ENCODE data around the gene RXRA. TPM values are rescaled to one million over a fixed set of nuclear protein-coding genes. Genes with fewer than 3 reads are reported as not detected.

Gene RXRA
- total RNA-seq, 3 donors from 2014 or later = 31.0 to 63.0 (median 31.5) TPM

DNA sequence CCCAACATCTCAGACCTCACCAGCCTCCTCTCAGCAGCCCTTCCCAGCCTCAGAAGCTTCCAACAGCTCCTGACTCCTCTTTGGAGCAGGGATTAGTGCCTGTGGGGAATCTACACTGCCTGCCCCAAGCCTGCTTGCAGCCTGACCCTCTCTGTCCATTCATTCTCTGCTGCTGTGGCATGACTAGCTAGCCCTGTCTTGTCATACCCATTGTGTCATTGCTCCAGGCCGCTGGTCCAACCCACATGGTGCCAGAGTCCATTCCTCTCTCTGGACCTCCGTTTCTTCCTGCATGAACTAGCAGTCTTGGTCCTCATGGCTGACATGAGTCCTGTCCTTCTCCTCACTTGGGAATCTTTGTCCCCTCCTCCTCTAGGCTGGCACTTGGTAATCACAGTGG, 12.8 kb upstream of the RXRA start:
- intact Hi-C loops (cut with DNase I; ENCODE audit: low total_unique reads) = no loop called here
- H3K9me3 ChIP-seq = no peaks in the 10 kb centered on the region

DNA sequence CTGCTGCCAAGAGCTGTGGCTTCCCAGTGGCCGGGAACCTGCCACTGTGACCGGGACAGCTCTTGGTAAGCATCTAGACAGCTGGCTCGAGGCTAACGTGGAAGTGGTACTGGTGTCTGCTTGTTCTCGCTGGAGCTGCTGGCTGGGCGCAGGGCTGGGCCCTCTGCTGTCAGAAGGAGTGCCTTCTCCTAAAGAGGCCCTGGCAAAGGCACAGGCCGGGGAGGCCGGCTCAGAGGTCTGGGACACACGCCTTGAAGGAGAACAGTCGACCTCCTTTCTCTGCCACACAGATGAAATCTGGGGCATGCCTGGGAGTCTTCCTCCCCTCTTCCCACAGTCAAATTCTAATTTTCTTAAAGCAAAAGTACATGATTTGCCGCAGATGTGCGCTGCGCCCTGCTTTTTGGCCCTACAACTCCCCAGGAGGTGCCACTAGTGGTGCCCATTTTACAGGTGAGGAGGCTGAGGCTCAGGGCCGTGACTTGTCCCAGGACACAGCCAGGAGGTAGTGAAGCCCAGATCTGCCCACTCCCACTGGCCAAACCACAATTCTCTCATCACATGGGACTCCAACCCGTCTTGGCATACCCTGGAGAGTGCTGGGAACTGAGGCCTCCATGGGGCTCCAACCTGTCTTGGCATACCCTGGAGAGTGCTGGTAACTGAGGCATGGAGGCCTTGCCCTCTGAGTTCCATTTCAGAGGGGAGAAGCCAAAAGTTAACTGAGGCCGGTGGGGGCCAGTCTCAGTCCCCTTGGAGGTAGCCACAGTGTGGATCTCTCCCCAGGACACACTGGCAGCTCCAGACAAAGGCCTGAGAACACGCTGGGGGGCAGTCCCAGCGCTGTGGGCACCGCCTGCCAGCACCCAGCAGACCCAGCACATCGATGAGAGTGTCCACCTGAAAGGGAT, 12.0 kb upstream of the RXRA start:
- Histone ChIP-seq H3K4me1 (no peaks in the 10 kb centered on the region), H3K4me3 (no peak overlapping the region), H3K9me3 (no peaks in the 10 kb centered on the region), H3K27ac (no peak overlapping the region), H3K36me3 (no peaks in the 10 kb centered on the region), H3K27me3 (no peaks in the 10 kb centered on the region)
- TF ChIP-seq POLR2AphosphoS5 (IDR thresholded peaks at IDR 0.05) (no peak), POLR2A (IDR thresholded peaks at IDR 0.05) (no peak)
- TF ChIP-seq, protein P1, sequence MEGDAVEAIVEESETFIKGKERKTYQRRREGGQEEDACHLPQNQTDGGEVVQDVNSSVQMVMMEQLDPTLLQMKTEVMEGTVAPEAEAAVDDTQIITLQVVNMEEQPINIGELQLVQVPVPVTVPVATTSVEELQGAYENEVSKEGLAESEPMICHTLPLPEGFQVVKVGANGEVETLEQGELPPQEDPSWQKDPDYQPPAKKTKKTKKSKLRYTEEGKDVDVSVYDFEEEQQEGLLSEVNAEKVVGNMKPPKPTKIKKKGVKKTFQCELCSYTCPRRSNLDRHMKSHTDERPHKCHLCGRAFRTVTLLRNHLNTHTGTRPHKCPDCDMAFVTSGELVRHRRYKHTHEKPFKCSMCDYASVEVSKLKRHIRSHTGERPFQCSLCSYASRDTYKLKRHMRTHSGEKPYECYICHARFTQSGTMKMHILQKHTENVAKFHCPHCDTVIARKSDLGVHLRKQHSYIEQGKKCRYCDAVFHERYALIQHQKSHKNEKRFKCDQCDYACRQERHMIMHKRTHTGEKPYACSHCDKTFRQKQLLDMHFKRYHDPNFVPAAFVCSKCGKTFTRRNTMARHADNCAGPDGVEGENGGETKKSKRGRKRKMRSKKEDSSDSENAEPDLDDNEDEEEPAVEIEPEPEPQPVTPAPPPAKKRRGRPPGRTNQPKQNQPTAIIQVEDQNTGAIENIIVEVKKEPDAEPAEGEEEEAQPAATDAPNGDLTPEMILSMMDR (IDR thresholded peaks at IDR 0.05) = no peak
- intact Hi-C loops (cut with DNase I; ENCODE audit: low total_unique reads) = no loop called here
- DNase-seq (ENCODE audit: low spot score in 2 of 2) = no peak

More for the DNA sequence above, 12.8 kb upstream of the RXRA start:
- H3K4me1 ChIP-seq = no peaks in the 10 kb centered on the region
- TF ChIP-seq, protein P1 (IDR thresholded peaks at IDR 0.05) = no peak
- no peak for TF ChIP-seq POLR2AphosphoS5 (IDR thresholded peaks at IDR 0.05)
- TF ChIP-seq POLR2A (IDR thresholded peaks at IDR 0.05) = no peak
- no peaks in the 10 kb centered on the region for H3K36me3 ChIP-seq
- H3K27me3 ChIP-seq = no peaks in the 10 kb centered on the region
- no peak overlapping the region for H3K4me3 ChIP-seq
- DNase-seq (ENCODE audit: low spot score in 2 of 2) = no peak
- H3K27ac ChIP-seq = no peak overlapping the region

DNA sequence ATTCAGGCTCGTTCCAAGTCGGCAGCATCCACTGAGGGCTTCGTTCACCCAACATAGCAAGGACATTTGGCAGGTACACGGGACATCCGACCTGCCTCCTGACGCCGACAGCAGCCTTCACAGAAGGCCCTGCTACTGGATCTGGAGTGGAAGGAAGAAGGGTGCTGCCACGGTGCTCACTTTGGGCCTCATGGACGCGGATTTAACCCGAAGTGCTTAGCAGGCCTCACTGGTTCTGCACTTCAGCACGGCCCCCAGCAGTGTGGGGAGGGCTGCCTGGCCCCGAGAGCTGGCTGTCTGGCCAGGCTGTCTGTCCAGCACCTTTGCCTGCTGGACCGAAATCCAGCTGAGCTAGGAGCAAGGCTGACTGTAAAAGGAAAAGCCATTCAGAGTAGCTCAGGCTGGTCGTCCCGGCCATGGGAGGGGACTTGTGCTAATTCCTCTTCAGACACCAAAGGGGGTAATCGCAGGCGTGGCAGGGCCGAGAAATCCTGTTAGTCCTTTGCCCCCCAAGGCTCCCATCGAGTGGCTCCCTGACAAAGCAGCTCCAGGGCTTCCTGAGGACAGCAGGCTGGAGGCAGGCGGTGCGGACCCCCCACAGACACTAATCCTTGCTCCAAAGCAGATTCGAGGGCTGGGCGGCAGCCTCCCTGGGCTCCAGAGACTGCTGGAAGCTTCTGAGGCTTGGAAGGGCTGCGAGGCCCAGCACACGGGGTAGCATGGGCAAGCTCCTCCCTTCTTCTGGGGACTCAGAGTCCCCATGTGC, 11.1 kb upstream of the RXRA start:
- no peak for DNase-seq (ENCODE audit: low spot score in 2 of 2)
- Histone ChIP-seq H3K36me3 (no peaks in the 10 kb centered on the region), H3K27ac (no peak overlapping the region), H3K4me3 (no peak overlapping the region), H3K4me1 (no peaks in the 10 kb centered on the region), H3K9me3 (no peaks in the 10 kb centered on the region), H3K27me3 (no peaks in the 10 kb centered on the region)
- TF ChIP-seq POLR2AphosphoS5 (IDR thresholded peaks at IDR 0.05) (no peak), POLR2A (IDR thresholded peaks at IDR 0.05) (no peak)
- TF ChIP-seq, protein P1 (IDR thresholded peaks at IDR 0.05) = no peak
- intact Hi-C loops (cut with DNase I; ENCODE audit: low total_unique reads) = no loop called here

DNA sequence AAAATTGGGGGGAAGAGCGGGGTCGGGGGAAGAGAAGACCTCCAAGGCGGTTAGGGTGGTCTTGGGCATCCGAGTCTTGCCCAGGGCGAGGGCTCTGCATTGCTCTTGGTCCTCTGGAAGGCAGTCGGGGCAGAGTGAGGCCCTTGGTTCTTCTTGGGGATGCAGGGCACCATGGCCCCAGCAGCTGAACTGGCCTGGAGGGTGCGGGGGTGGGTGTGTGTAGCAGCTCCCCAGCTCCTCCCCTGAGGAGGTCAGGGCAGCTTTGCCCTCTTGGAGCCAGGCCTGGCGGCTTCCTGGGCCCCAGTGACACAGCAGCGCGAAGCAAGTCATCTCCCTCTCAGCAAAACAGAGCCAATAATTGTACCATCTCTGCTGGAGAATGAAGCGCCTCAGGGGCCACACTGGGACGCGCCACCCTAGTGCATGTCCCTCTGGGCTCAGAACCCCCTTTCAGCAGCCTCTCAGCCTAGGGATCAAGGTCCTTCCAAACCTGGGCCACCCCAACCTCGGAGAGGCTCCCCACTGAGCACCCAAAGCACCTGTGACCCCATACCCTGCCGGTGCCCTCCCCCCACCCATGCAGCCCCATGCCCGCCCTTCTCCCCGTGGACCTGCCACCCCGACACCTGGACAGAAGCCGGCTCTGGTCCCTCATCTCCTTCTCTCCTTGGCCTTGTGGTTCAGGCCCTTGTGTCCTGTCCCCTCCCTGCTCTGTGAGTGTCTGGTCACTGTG, 10.4 kb upstream of the RXRA start:
- Histone ChIP-seq H3K9me3 (no peaks in the 10 kb centered on the region), H3K4me3 (no peak overlapping the region), H3K27ac (no peak overlapping the region), H3K27me3 (no peaks in the 10 kb centered on the region), H3K4me1 (no peaks in the 10 kb centered on the region), H3K36me3 (no peaks in the 10 kb centered on the region)
- DNase-seq (ENCODE audit: low spot score in 2 of 2) = no peak
- TF ChIP-seq POLR2A (IDR thresholded peaks at IDR 0.05) (no peak), POLR2AphosphoS5 (IDR thresholded peaks at IDR 0.05) (no peak)
- TF ChIP-seq, protein P1 (IDR thresholded peaks at IDR 0.05) = no peak
- intact Hi-C loops (cut with DNase I; ENCODE audit: low total_unique reads) = no loop called here
